HG02885 (cell line): ENCODE results near the gene SSRP1.
A peak's percentile ranks its signal among the peaks of the same experiment; 100 is the strongest.
"Not testable (repeated sequence)": the region's sequence is repeated elsewhere in the genome, so short reads cannot be mapped to it uniquely, and the experiment has no call there.

Source experiments
- ATAC-seq: cut with Tn5 transposase; IDR thresholded peaks from one replicate; pipeline ENCODE4 v1.9.1; 2021; ENCODE audit warnings: mild to moderate bottlenecking; ENCODE audit not compliant: unreplicated experiment, poor library complexity

Gene SSRP1

DNA sequence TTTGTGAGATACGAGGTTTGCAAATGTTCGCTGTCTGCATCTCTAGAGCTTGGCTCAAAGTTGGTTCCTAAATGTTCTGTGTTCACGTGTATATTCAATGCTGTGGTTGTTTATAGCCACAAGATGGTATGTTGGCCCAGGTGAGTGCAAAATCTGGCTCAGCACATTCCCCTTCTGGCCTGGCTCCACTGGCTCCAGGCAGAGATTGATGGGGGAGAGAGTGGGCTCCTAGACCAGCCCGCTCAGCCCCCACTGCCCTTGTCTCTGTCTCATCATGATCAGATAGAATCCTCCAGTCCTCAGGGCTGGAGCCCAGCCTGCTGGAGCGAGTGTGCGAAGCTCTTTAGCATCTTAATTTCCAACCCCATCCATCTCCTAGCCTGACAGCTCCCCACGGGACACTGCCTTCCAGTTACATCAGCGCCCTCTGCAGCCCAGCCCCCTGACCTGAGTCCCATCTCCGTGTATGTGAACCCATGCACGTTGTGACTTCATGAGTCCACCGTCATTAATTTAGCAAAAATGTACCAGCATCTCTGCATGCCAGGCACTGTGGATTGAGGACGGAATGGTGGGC lies 4.4 kb upstream of the SSRP1 start:
- no peak for ATAC-seq

DNA sequence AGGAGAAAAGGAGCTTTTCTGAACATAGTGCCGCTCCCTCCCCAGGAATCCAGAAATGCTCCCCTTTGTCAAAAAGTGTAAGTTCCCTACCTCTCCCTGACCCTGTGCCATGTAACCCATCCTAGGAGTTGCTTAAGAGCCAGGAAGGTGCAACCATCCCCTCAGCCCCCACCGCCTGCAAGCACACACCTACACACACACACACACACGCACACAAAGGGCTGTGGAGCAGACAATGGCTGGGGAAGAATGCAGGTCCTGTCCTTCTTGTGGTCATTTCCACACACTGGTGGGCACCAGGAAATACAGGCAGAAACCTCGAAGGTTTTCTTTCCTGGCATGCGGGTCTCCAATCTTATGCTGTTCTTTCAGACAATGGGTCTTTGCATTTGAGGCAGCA lies 3.6 kb upstream of the SSRP1 start:
- no peak for ATAC-seq

DNA sequence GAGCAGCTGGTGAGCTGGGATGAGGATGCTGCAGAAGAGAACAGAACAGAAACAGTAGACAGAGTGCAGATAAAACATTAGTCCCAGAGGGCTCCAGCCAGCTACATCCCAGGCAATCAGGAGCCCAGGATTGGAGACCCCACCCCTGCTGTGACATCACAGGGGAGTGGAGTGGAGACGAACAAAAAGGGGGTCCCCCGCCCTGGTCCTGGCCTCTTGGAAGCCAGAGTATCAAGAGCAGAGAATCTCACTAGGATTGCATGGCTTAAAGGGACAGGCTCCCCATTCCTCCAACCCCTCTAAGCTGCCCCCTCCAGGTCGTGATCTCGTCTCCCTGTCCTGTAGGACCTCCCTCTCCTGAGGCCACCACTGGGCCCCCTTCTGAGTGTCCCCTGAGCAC lies 2.5 kb upstream of the SSRP1 start, which contains the start of gene P2RX3:
Gene P2RX3, plus strand, starts transcription at position 211 of the 400 bp plus-strand sequence. CDS start 199 bp downstream, outside the sequence.
- ATAC-seq, result no peak

DNA sequence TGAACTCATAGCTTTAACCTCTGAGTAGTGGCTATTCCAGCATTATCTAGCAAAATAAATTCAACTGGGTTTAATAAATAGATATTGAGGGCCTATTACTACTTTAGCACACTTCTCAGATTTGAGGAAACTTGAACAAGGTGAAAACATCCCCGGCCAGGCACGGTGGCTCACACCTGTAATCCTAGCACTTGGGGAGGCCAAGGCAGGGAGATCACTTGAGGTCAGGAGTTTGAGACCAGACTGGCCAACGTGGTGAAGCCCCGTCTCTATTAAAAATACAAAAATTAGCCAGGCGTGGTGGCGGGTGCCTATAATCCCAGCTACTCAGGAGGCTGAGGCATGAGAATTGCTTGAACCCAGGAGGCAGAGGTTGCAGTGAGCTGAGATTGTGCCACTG lies 1.2 kb upstream of the SSRP1 start:
- ATAC-seq, result not testable (repeated sequence)

DNA sequence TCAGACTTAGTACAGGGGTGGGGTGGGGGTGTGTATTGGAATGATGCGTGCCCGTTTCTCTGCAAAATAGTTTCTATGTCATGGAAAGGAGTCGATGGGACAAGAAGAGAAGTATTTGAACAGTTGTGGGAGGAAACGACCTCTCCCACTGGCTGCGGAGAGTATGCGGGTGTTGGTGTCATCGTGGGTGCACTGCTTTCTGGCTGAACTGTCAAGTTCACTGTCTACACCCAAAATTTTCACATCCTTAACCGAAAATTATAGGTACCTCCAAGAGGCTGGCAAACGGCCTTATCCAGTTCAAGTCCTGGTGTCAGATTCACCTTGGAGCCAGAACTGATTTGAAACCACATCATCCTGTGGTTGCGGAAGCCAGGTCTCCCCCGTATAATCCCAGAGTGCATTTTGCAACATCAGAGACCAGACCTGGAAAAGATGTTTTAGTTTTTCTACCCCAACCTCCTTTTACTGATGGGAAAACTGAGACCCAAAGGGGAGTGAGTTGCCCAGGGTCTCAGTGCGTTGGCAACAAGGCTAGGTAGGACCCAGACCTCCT lies 497 bp upstream of the SSRP1 start:
- ATAC-seq, result no peak

DNA sequence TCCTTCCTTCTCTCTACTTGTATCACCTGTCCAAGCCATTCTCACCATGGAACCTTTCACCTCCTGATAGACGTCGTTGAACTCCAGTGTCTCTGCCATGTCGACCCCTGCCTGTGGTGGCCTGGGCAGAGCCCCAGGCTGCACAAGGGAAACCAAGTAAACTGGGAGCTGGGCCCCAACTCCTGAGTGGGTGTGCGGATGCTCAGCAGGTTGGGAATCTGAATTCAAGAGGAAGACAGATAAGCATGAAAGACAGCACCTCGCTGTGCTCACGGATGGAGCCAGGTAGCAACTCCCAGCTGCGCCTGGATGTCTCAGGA lies 709 bp downstream of the SSRP1 start:
- peak; percentile 7 for ATAC-seq

DNA sequence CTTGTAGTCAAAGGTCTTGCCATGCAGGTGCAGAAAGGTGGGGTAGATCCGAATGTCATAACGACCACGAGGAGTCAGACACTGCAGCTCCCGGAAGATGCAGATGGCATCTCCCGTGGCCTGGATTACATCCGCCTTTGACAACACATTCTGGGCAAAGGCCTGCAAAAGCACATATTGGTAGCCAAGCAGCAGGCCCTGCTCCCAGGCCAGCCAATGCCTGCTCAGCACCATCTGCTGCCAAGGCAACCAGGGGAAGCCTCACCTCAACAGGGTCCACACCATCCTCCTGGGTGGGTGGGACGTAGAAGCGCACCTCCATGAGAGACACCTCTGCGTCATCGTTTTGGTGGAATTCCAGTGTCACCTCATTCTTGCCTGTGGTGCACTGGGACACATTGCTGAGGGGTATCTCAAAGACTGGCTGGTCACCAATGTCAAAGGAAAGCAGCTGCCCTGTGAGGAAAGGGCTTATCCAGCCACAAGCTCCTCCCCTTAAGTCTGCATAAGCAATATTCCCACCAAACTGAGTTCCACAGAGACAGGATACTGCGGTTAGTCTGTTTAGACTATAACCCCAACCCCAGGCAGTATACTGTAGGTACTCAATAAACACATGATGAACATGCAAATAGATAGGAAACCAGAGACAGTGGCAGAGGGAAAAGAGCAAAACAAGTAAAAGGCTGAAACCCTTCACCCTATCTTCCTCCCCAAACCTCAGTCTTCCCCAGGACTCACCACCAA lies 2.8 kb downstream of the SSRP1 start:
- ATAC-seq, result no peak

DNA sequence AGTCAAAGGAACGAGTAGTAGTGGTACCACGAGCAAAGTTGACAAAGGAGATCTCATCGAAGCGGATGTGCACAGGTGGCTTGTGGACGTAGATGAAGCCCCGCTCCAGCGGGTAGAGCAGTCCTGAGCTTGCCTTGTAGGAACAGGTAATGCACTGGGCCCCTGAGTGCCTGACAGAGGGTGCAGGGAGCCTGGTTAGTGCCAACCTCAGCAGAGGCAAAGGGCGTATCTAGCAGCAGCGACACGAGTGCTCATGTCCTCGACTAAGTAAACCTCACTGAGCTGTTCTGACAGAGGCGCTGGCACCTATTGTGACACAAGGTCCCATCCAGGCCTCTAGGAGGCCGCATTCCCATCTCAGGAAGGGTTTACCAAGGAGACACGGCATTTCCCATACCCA lies 4.0 kb downstream of the SSRP1 start:
- ATAC-seq, result no peak

DNA sequence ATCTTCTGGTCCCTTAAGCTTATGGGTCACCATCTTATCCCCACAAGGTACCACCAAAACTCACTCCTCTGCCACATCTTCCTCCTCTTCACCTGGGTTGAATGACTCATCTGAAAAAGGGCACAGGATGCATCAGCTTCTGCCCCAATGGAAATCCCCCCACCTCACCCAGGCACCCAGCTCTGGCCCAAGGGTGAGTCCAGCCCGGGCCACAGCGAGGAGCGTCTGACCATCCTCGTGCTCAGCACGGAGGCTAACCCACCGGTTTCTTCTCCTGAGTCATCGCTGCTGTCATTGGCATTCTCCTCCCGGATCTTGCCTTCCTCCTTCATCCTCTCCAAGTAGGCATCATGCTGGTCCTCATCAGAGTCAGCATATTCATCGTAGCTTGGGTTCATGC lies 5.7 kb downstream of the SSRP1 start:
- no peak for ATAC-seq

DNA sequence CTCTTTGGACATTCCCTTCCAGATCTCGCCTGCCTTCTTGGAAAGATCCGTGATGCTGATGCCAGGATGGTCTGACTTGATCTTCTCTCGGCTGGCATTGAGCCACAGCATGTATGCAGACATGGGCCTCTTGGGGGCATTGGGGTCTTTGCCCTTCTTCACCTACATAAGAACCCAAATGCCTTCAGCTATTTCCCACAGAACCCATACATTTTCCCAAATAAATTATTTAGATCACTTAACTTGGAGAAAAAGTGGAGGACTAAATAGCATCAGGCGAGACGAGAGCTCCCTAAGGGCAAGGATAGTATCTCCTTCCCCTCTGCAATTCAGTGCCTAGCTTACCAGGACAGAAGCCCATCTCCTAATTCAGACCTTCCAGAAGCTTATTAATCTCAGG lies 8.0 kb downstream of the SSRP1 start:
- ATAC-seq, result no peak

DNA sequence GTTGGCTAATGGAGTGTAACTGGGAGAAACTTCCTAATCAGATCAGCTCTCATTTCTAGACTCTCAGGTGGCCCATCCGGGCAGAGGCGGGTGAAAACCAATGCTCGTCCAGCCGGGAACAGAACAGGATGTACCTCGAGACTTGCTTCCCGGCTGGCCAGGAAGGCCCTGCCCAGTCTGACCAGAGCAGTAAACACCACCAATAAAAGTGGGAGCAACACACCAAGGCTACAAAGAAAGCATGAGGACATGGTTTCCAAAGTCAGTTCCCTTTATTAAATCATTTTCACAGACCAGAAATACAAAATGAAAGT lies 10.0 kb downstream of the SSRP1 start:
- no peak for ATAC-seq

DNA sequence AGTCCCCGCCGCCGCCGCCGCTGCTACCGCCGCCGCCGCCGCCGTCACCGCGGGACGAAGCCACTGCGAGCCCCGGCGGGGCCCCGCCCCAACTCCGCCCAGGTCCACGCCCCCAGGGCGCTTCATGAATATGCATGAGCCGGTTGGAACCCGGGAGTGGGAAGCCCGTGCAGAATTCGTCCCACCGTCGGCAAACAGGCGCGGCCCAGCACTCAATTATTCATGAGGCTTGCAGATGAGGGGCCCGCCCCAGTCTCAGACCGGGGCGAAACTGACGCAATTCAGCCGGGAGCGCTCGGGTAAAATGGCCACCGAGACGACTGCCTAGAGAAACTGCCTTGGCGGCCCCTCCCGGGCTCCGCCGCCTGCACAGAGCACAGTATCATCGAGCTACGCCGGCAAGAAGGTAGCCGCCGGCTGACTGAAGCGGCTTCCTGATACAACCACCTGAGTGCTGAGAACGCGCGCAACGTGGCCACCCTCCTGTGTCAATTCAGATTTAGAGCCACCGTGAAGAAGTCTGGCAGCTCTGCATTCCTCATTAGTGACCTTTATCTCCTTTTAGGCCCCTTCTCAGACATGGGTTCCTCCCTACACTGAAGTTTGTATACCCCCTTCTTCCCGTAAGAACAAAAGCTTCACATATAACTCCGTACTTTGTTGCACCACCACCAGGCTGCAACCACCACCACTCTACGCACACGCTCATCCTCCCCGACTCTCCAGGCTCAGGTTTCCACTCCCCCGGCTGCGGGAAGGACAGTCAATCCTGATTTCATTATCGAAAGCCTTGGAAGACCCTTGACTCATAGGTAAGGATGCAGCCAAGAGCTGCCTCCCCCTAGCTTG lies 10.6 kb downstream of the SSRP1 start, which contains the start of gene TNKS1BP1:
Gene TNKS1BP1, minus strand, starts transcription at position 67 of the 849 bp plus-strand sequence. CDS start 3,067 bp downstream, outside the sequence.
- peak; percentile 87 for ATAC-seq

DNA sequence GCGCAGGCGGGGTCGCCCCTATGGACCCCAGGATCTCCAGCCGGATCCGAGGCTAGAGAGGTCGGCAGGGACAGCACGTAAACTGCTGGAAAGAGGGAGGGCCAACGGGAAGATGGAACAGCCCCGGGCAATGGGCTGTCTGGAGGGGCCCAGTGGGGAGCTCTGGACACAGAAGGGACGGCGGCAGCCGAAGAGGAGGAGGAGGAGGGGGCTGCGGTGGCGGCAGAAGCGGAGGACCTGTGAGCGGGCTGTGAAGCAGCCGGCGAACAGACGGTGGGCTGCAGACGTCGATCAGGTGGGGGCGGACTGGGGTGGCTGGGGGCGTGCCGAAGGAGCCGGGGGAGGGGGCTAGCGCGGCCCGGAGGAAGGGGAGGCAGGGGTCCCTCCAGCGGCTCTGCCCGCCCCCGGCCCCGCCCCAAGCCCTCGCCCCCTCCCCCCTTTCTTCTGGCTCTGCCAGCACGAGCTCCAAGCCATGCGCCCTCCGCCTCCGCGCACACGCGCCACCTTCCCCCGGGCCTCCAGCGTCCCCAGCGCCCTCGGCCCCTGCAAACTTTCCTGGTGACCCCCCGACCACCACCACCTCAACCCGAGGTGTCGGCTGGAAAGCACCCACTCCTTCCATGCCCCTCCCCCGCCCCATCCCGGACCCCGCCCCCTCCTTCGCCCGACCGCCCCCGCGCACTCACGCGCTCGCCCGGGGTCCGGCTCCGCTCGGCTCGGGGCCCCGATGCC lies 11.4 kb downstream of the SSRP1 start:
- no peak for ATAC-seq

DNA sequence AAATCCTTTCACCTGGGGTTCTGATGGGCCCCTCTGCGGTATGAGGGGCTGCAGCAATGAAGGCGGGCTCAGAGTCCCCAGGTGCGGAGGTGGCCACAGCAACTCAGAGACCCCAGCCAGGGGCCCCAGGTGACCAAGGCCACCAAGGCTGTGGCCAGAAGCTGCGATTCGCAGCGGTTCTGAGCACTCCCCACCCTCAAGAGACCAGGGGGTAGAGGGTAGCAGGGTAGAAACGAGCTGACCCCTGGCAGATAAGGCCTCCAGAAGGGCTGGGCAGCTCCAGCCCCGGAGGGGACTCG lies 11.9 kb downstream of the SSRP1 start:
- no peak for ATAC-seq

DNA sequence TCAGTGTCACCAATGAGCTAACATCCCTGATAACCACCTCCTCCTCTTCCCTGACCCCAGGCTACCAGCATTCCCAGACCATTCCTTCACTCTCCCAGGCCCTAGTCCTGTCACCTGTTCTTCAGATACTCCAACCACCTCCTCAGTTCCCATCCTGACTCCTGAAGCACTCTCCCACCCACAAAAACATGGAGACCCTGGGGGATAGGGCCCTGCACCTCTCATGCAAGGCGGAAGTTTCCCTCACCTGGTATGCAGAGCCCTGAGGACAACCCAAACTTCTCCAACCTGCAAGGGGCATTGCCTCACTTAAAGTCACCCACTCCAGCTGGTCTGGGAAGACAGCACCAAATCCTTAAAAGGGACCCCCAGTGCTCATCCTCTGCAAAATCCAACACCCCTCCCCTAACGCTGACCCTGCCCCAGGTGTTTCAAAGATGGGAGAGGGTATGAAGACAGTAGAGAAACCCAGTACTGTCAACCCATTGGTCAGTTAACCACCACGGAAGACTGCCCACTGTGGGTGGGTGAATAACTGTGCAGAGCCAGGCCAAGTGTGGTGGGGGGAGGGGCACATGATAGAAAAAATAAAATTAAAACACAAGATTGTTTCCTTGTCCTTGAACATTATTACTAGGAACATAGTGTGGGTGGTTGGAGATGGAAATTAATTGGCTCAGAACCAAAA lies 12.4 kb downstream of the SSRP1 start:
- no peak for ATAC-seq

DNA sequence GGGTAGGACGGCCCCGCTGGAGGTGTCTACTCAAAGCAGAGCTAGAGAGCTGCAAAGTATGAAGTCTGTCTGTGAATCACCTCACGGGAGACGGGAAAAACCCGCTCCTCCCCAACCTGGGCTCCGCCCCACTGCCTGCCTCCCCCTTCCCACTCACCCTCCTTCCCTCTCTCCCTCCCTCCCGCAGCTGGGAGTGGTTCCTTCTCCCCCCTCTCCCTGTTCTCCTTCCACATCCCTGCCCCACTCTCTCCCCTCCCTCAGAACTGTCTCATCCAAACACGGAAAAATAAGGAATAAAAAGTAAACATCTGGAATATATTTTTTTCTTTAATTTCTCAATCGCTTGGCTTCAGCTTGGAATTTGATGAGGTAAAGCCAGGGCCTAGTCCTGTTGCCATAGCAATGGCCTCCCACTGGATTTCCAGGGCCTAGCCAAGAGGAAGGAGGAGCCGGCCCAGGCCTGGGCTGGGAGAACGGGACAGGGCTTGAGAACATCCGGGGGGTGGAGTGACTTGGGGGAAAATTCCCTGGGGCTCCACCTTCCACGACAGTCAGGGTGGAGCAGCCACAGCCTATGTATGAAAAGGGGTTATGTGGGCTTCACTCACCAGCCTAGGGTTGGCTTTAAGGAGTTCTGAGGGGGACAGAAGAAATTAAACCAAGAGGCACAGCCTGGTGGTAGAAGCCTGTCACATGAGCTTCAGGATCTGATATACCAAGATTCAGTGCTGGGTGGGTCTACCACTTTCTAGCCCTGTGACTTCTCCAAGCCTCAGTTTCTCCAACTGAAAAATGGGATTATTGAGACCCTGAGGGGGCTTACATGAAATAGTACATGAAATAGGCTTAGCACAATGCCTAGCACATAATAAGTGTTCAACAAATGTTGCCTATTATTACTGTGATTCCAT lies 13.2 kb downstream of the SSRP1 start:
- ATAC-seq, result no peak

DNA sequence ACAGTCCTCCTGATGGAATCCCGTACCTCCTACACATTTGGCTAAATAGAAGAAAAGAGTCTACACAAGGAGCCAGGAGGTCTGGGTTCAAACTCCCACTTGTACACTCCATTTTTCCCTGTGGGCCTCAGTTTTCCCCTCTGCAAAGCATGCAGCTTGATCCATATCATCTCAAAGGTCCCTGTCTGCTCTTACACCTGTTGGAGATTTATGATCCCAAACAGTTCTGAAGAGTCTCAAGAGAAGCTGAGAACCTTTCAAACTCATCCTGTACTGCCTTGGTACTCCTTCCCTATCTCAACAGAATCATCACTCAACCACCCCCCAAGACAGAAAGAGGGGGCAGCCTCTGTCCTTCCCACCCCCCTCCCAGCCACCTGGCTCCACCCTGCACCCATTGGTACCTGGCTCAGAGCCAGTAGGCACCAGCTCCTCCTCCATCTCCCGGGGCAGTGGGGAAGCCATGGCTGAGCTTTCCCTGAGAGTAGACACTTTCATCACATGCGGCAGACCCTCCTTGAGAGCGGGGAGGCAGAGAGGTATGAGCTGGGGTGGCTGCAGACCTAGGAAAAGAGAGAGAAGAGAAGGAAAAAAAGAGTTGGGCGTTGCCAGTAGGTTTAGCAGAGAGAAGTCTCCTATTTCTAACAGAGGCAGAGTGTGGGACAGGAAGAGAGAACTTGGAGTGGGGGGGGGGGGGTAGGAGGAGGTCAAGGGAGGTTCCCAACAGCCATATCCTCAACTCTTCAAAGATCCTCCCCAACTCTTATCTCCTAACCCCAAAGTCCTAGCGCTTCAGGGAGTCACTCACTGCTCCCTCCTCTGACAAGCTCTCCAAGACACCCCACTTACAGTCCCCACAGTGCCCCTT lies 14.1 kb downstream of the SSRP1 start:
- ATAC-seq, result no peak

DNA sequence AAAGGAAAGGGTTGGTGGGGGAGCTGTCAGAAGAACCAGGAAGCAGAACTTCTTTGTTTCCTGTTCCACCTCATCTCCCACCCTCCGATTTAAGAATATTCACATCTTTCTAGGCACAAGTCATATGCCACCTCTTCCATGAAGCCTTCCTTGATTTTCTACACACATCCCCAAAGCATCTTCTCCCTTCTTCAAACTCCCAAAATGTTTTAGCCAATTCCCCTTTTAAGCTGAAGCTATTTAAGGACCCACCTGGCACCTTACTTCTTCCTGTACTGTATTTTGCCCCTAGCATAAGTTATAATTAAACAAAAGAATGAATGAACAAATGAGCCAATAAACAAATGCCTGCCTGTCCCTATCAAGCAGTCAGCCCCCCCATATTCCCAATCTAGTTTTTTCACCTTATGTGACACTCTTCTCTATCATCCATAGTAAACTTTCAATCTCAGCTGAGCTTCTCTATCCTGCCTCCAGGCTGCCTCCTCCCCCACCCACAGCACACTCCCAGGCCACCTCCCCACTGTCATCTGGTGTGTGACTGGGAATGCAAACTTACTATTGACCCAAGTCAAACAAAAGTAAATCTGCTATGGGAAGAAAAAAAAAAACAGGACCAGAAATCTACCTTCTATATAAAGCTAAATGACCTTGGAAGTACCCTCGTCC lies 14.8 kb downstream of the SSRP1 start:
- no peak for ATAC-seq
